Fibroblast of the conjunctiva (primary cell): Measurements from ENCODE around the gene TYMP.

Experiments used
- DNase-seq: peaks from one replicate; pipeline ENCODE4 v3.0.0-alpha.2; 2010; ENCODE audit warnings: low read depth

TYMP gene

DNA sequence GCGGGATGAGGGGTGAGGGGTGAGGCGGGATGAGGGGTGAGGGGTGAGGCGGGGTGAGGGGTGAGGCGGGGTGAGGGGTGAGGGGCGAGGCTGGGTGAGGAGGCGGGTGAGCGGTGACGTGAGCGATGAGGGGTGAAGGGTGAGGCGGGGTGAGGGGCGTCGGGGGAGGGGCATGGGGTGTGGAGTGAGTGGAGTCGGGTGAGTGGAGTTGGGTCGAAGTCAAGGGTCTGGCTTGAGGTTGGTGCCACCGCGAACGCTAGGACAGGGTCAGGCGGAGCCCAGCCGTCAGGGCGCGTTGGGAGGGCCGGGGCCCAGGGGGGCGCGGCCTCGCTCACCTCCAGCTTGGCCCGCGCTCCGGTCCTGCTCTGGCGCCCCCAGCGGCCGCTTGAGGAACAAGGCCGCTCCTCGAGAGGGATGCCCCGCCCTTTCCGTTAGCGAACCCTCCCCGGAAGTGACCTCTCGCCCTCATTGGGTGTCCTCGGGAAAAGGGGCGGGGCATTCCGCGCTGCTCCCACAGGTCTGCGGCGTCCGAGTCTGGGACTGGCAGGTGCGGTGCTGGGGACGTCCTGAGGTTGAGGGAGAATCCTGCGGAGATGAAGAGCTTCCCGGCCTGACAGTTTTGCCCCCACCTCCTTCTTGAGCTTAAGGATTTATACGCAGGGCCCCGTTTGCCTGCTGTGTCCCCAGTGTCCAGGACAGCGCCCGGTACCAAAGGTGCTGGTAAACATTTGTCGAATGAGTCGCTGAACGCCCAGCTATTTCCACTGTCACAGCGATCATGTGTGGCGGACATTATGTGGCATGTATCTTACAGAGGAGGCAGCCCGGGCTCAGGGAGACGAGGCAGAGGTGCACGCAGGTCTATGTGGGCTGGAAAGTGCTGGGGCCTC, 33.0 kb upstream of the TYMP start, which contains the start of gene SYCE3:
Gene SYCE3, minus strand, starts transcription at position 397 of the 890 bp plus-strand sequence. CDS start 6,514 bp downstream, outside the sequence.
- peak; percentile 79 for DNase-seq

DNA sequence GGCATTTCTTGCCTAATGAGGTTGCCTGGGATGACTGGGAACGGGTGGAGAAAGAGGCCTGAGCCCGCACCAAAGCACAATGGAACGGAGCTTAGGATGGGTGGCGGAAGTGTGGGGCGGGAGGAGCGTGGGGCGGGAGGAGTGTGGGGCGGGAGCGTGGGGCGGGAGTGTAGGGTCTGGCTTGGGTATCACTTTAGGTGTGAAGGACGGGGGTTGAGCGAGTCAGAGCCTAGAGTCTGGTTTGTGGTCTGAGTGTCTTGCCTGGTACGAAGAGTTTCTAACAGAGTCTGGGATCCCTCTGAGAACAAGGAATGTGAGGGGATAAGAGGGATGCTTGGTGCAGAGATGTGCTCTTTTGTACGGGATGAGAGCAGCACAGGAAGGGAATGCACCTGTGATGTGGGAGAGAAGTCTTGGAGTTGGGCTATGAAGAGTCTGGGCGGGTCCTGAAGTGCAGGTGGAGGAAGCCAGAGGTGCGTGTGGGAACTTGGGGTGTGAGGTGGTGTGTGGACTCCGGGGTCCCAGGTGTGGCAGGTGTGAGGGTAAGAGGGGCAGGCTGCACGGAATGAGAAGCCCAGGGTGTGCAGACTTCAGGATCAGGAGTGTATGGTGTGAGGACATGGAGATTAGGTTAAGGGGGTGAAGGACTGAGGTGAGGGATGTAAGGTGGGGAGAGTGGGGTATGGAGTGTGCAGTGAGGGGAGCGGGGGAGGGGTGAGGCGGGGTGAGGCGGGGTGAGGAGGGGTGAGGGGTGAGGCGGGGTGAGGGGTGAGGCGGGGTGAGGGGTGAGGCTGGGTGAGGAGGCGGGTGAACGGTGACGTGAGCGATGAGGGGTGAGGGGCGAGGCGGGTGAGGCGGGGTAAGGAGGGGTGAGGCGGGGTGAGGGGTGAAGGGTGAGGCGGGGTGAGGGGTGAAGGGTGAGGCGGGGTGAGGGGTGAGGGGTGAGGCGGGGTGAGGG, 31.9 kb upstream of the TYMP start:
- DNase-seq = no peak

DNA sequence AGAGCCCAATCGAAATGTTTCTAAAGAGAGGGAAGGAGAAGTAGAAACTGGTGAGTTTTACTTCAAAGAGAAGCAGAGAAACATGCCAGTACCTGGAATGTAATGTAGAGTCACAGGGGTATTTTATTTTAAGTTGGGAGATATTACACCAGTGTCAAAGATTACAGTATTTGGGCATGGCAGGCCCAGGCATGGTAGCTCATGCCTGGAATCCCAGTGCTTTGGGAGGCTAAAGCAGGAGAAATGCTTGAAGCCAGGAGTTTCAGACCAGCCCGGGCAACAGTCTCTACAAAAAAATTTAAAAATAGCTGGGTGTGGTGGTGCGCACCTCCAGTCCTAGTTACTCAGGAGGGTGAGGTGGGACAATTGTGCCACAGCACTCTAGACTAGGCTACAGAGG, 30.2 kb upstream of the TYMP start:
- no peak for DNase-seq

DNA sequence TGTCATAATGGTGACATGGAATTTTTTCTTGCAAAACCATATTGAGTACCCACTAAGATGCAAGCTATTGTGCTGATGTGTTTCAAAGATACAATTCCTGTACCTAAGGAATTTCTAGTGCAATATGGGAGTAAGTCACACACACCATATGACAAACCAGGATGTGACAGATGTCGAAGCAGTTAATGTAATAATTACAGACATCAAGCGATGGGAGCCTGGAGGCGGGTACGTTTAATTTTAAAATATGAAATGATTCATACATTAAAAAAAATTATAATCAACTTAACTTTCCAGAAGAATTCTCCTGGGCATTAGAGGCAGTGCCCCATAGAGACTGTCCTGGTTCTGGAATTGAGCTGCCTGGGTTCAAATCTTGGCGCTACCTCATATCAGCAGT, 26.9 kb upstream of the TYMP start:
- no peak for DNase-seq

DNA sequence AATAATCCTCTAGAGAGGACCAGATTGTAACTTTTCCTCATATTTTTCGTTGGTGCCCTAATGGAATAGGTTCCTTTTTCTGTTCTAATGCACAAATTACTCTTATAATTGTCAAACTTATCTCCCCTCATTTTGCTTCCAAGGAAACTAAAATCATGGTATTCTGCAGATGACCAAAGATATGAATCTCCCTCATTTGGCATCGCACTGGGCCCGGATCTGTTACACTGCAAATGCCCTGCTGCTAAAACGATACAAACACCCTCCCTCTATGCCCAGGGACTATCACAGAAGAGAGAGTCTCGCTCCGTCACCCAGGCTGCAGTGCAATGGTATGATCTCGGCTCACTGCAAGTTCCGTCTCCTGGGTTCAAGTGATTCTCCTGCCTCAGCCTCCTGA, 23.5 kb upstream of the TYMP start:
- no peak for DNase-seq

DNA sequence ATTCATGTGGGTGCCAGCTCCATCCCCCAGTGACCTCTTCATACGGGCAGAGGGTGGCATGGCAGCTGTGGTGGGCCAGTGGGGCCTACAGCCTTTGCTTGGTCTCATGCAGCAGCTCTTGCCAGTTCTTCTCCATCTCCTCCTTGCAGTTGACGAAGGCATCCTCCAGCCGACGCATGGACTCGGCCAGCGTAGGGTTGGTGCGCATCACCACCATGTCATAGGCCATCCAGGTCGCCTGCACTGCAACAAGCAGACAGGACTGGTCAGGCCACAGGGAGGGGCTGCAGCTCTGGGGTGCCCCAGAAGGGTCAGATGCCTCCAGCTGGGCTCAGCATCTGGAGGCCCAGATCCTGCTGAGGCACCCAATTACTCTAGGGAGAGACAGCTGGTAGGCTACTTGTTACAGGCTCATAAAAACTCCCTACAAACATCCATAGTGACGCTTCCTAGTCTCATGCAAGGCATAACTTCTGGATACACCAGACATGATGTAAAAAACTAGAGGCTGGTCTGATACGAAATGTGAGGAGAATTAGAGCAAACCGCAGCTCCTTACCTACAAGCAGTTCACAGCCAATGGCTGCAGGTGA, 21.4 kb upstream of the TYMP start:
- no peak for DNase-seq

DNA sequence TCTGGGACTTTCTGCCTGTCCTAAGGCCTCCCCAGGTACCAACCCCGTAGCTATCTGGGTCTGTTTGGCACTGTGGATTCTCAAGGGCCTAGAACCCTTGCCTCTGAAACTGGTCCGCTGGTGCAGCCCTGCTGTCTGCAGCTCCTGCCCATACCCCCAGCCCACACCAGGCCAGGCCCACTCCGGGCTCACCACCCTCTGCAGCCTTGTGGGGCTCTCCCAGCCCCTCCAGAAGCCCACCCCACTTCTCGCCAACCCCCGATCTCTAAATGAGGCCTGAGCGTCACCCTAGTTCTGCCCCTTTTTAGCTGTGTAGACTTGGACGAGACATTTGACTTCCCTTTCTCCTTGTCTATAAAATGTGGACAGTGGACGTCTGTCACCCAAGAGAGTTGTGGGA, 20.6 kb upstream of the TYMP start:
- DNase-seq = no peak

DNA sequence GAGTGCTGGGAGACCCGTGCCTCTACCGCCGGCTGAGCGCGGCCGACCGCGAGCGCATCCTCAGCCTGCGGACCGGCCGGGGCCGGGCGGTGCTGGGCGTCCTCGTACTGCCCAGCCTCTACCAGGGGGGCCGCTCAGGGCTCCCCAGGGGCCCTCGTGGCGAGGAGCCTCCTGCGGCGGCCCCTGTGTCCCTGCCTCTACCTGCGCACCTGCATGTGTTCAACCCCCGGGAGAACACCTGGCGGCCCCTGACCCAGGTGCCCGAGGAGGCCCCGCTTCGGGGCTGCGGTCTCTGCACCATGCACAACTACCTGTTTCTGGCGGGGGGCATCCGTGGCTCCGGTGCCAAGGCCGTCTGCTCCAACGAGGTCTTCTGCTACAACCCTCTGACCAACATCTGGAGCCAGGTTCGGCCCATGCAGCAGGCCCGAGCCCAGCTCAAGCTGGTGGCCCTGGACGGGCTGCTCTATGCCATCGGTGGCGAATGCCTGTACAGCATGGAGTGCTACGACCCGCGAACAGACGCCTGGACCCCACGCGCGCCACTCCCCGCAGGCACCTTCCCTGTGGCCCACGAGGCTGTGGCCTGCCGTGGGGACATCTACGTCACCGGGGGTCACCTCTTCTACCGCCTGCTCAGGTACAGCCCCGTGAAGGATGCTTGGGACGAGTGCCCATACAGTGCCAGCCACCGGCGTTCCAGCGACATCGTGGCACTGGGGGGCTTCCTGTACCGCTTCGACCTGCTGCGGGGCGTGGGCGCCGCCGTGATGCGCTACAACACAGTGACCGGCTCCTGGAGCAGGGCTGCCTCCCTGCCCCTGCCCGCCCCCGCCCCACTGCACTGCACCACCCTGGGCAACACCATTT, 19.3 kb upstream of the TYMP start:
- no peak for DNase-seq

DNA sequence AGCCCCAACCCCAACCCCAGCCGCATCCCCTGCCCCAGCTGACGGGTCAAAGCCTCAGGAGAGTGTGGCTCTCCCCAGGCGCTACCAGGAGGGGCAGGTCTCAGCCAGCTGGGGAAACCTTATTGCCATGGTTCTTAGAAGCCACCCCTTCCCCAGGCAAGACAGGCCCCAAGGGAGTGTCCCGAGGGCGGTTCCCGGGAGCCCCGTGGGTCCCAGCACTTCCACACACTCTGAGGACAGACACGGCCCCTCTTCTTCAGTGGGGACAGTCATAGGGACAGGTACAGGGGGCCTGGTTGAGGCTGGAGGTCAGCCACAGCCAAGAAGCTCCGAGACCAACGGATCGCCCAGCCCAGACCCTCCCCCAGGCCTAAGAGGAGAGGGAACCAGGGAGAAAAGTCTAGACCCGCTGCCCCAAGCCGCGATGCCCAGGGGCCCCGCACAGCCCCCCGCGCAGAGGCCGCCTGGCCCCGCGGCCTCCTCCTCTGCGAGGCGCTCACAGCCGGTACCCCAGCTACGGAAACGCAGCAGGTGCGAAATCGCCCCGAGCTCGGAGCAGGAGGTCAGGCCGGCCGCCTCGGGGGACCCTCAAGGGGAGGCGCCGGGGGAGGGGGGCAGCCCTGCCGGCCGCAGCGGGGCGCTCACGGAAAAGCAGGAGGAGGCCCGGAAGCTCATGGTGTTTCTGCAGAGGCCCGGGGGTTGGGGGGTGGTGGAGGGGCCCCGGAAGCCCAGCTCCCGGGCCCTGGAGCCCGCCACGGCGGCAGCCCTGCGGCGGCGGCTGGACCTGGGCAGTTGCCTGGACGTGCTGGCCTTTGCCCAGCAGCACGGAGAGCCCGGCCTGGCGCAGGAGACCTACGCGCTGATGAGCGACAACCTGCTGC, 18.5 kb upstream of the TYMP start:
- DNase-seq = no peak

DNA sequence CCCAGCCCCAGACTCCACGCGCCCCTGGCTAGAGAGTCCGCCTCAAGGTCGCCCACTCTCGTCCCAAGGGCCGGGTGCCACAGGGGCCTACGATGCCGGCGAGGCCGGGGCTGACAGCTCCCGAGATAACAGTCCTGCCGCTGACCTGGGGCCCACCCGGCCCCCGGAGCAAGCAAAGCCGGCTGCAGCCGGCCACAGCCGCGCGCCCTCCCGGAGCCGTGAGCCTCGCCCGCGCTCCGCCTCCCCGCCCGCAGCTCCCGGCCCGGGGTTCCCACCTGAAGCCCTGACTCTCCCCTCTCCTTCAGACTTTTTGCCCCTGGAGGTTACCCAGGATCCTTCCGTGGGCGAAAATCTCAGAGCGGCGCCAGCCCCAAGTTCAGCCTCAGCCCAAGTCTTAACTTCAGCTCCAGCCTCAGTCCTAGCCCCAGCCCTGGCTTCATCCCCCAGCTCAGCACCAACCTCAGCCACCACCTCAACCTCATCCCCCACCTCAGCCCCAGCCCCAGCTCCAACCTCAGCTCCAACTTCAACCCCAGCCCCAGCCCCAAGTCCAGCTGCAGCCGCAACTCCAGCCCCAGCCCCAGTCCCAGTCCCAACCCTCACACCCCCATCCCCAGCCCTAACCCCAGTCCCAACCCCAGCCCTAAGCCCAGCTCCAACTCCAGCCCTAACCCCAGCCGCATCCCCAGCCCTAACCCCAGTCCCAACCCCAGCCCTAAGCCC, 17.6 kb upstream of the TYMP start:
- no peak for DNase-seq

DNA sequence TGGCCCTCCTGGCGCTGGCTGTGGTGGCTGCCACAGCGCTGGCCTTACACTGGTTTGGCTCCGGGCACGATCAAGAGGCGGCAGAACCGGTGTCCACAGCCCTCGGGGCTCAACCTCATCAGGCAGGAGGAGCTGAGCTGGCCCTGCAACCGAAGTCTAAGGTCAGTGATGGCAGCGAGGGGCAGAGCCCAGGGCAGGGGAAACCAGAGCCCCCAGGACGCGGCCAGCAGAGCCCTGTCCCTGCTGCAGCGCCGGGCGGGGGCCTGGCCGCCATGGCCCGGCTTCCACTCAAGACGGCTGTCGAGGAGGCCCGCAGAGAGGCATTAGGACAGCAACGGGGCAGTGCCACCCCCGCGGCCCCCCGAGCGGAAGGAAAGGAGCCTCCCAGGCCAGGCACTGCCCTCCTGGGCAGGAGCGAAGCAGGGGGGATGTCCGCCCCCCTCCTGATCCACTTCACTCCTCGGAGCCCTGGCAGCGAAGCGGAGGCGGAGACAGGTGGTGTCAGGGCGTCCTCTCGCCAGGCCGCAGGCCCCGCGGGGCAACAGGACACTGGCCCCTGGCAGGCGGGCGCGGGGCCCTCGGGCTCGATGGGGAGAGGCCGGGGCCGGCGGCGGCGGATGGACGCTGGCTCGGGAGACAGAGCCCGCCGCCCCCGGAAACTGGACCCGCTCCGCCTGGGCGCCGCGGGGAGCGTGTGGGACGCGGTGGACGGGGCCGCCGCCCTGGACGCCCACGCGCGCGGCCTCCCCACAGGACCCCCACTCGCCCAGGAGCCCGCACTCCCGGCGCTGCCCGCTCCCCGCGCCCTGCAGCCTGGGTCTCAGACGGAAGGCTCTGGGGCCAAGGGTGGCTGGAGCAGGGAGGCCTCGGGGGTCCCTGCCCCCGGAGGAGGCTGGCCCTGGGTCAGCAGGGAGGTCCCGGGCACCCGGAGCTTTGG, 16.8 kb upstream of the TYMP start:
- DNase-seq = no peak

DNA sequence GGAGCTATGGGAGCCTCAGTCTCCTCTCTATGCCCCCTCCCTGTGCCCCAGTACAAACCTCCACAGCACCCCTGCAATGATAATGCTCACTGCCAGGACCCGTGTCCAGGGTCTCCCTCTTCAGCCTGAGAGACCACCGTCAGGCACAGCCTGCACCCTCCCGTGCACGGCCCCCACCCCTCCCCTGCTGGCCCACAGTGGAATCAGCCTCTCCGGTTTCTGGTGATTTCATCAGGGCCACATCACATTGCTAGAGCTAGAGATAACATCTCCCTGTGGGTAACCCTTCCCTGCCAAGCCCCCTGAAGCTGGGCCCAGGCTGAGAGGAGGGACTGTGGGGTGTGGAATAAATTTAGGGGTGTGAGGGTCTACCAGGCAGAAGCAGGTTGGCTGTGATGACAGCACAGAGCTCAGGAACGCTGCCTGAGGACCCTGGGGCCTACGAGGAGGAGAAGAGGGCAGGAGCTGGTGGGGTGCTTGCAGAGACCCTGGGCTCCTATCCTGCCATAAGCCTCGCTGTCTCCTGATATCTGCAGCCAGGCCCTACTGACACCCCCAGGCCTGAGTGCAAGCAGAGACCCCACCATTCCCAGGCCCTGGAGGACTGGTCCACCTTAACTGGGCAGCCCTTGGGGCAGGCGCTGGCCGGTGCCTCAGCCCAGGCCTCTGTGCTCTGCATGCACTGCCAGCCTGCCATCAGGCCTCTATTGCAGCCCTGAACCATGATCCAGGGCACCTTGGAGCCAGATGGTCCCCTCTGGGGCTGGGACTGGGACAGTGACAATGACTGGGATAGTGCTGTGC, 15.9 kb upstream of the TYMP start, which contains the start of gene KLHDC7B:
Gene KLHDC7B, plus strand, starts transcription at position 378 of the 804 bp plus-strand sequence. Its CDS starts 345 bp downstream, at position 723.
- DNase-seq = peak; percentile 29

DNA sequence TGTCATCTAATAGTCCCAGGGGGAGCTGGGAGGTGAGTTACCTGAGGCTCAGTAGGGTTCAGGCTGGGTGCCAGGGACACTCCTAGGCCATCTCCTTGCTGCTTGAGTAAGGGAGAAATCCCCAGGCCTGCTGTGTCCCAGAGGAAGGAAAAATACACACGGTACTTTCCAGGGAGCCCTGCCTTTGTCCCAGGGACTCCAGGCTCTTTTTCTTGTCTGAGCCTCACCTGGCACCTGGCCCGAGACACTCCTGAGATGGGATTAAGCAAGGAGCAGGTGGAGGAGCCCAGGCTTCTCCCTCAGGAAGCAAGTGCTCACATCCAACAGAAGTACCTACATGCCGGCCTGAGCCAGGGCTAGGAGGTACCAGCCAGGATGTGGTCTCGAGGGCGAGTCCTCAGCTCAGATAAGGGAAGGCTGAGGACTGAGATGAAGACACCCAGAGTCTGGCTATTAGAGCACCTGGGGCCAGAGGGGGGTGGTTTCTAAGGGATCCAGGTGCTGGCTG, 15.0 kb upstream of the TYMP start:
- no peak for DNase-seq

DNA sequence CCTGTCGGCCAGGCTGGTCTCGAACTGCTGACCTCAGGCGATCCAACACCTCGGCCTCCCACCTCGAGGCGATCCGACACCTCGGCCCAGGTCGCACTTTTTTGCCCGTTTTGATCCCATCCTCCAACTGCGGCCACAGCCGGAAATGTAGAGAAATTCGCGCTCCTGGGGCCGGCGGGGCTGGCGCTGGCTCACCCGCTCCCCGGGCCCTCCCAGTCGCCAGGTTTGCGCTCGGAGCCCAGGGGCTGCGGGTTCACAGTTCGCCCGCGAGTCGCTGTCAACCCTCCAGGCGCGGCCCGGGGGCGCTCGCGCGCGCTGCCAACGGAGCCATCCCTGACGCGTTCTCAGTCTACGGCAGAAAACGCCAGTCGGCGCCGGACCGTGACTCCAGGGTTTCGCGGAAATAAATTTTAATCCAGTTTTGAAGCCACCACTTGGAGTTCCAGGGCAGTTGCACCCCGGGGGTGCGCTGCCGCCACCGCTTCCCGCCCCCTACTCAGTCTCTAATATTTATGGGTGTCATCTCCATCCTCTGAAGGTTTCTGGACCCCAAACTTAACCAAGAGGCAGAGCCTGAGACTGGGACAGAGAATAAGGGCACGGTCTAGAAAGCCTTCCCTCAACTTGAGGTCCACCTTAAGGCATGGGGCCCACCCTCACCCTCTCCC, 14.4 kb upstream of the TYMP start:
- DNase-seq = no peak

DNA sequence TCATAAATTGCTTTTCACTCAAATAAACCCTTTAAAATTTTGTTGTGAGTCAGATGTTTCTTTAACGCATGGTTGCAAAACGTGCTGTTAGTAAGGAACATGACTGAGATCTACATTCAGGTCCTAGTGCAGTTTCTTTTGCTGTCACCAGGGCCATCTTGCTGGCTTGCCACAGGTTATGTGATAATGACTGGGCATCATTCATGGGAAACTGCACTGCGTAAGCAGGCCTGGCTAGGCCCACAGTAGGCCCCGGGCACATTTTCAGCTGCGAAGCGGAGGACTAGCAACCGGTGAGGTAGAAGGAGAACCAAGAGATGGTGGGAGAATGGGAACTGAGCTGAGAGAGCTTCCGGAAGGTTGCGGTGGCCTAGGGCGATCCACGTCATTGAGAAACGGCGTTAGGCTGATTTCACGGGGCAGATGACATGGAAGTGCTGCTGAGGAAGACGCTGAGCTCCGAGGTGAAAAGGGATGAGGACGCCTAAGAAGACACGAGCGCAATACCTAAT, 12.7 kb upstream of the TYMP start:
- DNase-seq = no peak

DNA sequence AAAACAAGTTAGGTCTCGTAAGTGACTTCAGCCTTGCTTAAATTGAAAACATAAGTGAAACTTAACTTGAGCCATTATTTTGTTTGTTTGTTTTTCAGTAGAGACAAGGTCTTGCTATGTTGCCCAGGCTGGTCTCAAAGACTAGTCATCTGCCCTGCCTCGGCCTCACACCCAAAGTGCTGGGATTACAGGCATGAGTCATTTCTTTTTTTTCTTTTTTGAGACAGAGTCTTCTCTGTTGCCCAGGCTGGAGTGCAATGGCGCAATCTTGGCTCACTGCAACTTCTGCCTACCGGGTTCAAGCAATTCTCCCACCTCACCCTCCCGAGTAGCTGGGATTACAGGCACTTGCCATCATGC, 11.8 kb upstream of the TYMP start:
- DNase-seq = peak; percentile 93

DNA sequence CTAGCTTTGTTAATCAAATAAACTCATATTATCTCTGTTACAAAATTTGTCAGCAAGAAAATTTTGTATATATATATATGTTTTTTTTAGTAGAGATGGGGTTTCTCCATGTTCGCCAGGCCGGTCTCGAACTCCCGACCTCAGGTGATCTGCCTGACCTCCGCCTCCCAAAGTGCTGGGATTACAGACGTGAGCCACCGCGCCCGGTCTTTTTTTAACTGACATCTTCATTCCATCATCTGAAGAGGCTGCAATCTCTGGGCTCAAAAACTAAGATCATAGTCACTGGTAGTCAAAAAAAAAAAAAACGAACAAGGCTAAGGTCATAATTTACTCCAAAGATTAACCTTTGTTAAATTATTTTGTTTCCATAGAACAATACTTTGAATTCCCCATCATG, 10.6 kb upstream of the TYMP start:
- DNase-seq = no peak
